CD4-positive, alpha-beta memory T cell (primary cell): ENCODE data around the gene ABCB1. TPM values are rescaled to one million over a fixed set of nuclear protein-coding genes. Genes with fewer than 3 reads are reported as not detected.
"Not testable (repeated sequence)": the region's sequence is repeated elsewhere in the genome, so short reads cannot be mapped to it uniquely, and the experiment has no call there.

ENCODE experiments used
- CTCF ChIA-PET: fragments of 350-600 bp; sonication (Branson Sonifier 250); formaldehyde crosslinking; loops from one replicate; lab custom pipeline; 2021; ENCODE audit warnings: inconsistent platforms; ENCODE audit not compliant: partially characterized antibody; lab: Charles Lee
- POLR2A ChIA-PET: fragments of 350-600 bp; sonication (Branson Sonifier 250); formaldehyde crosslinking; loops from one replicate; lab custom pipeline; 2021; ENCODE audit not compliant: partially characterized antibody; lab: Charles Lee
- DNase-seq, 5 donors: peaks; one replicate each; pipeline versions ENCODE4 v3.0.0 to v3.0.0-alpha.2; 2020 to 2022; ENCODE audit warnings: mixed read lengths in 1 of 5
- H3K27ac ChIP-seq: one replicate; pipeline ENCODE4 v1.7.0; 2013; ENCODE audit warnings: low read depth, low read length
- H3K27me3 ChIP-seq: 2 replicates; pipeline ENCODE4 v1.7.0; 2013; ENCODE audit warnings: mild to moderate bottlenecking, low read length, moderate library complexity; ENCODE audit not compliant: insufficient read depth
- H3K36me3 ChIP-seq: 2 replicates; pipeline ENCODE4 v1.7.0; 2013; ENCODE audit warnings: mild to moderate bottlenecking, low read length, moderate library complexity; ENCODE audit not compliant: insufficient read depth
- H3K4me1 ChIP-seq: 2 replicates; pipeline ENCODE4 v1.7.0; 2013; ENCODE audit warnings: mild to moderate bottlenecking, low read length, moderate library complexity; ENCODE audit not compliant: insufficient read depth
- H3K4me3 ChIP-seq, 2 donors: one replicate each; pipeline ENCODE4 v1.7.0; 2013; ENCODE audit warnings: low read length in 2 of 2, mild to moderate bottlenecking in 1 of 2
- H3K9me3 ChIP-seq, 2 donors: one replicate each; pipeline ENCODE4 v1.7.0; 2013; ENCODE audit warnings: low read length in 2 of 2, control low read depth in 1 of 2; ENCODE audit not compliant: control insufficient read depth in 1 of 2
- H3K27ac Mint-ChIP-seq, 7 donors: one replicate each; pipeline ENCODE4 v1.8.0; 2020 to 2021; ENCODE audit warnings: mixed read lengths in 7 of 7, mild to moderate bottlenecking in 6 of 7, inconsistent platforms in 3 of 7, moderate library complexity in 3 of 7
- H3K27me3 Mint-ChIP-seq, 2 donors: one replicate each; pipeline ENCODE4 v1.8.0; 2020 to 2021; ENCODE audit warnings: mixed read lengths in 2 of 2
- H3K36me3 Mint-ChIP-seq, 2 donors: one replicate each; pipeline ENCODE4 v1.8.0; 2020 to 2021; ENCODE audit warnings: mixed read lengths in 2 of 2, inconsistent platforms in 1 of 2, mild to moderate bottlenecking in 1 of 2
- H3K4me1 Mint-ChIP-seq, 4 donors: one replicate each; pipeline ENCODE4 v1.8.0; 2020 to 2021; ENCODE audit warnings: mixed read lengths in 4 of 4, mild to moderate bottlenecking in 1 of 4
- H3K4me3 Mint-ChIP-seq, 8 donors: one replicate each; pipeline ENCODE4 v1.8.0; 2020 to 2021; ENCODE audit warnings: mixed read lengths in 8 of 8, mild to moderate bottlenecking in 7 of 8, moderate library complexity in 6 of 8, inconsistent platforms in 3 of 8
- H3K9me3 Mint-ChIP-seq, 8 donors: one replicate each; pipeline ENCODE4 v1.8.0; 2020 to 2021; ENCODE audit warnings: mixed read lengths in 8 of 8, mild to moderate bottlenecking in 5 of 8, inconsistent platforms in 3 of 8, moderate library complexity in 1 of 8
- intact Hi-C: fragments of 100-400 bp; cut with micrococcal nuclease; formaldehyde crosslinking; loops from one replicate; pipeline ENCODE4 v1.15.1; 2023
- polyA plus RNA-seq, 2 donors: library from polyadenylated mRNA; unstranded; fragments of 300-500 nt; fragmentation: Illumina TruSeq; gene quantifications; one replicate each; pipeline ENCODE4 v1.2.3, GENCODE V29; 2021
- total RNA-seq, 2 experiments: library from RNA; stranded (reverse); gene quantifications; one replicate each; pipeline ENCODE4 v1.2.3, GENCODE V29; 2021

ABCB1 gene
- total and polyA plus RNA-seq, 4 experiments from 2014 or later = 15.4 to 27.1 (median 23.4) TPM

GRCh38 chr7:87475359-87476178 lies 125.1 kb downstream of the ABCB1 start, which contains the start of gene ABCB4:
Gene ABCB4, minus strand, starts transcription at chr7:87475680. Its CDS starts 215 bp downstream, at chr7:87475465.
- Mint-ChIP-seq H3K27me3 (peaks cover 25 to 32% of the 10 kb centered on the region in 2 donors), H3K4me3 (peak within 1 kb of the TSS in 7 of 8 donors; percentile 27 to 60 (median 42))

DNA sequence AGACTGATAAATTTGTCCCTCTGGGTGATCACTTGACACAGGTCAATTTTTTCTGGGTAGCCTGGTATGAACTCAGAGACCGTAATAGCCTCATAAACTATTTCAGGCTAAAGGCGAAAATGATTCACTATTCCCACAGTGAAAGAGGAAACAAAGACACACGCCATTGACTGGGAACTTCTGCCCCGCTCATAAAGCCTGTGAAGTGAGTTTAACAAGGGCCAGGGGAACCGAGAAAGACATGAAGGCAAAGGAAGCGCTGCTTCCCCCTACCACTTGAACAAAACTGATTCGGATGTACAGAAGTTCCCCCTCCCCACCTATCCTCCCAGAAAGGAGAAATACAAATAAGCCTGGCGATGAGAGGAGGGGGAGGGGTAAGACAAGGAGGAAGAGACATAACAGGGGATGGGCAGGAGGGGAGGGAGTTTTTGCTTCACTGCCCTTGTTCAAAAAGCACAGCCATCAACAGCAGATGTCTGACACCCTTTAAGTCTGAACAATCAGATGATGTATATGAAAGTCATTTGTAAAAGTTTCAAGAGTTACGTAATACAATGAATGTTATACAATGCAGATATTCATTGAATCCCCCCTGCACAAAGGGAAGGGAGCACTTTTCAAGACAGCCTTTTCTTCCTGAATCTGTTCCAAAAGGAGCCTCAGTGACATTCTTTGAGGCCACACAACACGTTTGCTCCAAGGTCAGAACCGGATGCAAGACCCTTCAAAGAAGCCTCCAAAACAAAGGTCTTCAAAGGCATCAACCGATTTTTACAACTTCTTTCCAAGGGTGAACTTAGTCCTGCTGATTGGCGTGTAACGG lies 125.9 kb downstream of the ABCB1 start:
- intact Hi-C loops = no loop called here
- Histone ChIP-seq H3K27ac (no peak overlapping the region), H3K9me3 (no peaks in the 10 kb centered on the region), H3K4me1 (peaks cover 4% of the 10 kb centered on the region), H3K27me3 (peaks cover 16% of the 10 kb centered on the region), H3K4me3 (no peak overlapping the region), H3K36me3 (no peaks in the 10 kb centered on the region)
- H3K4me1 Mint-ChIP-seq = peaks cover 5 to 21% (median 12%) of the 10 kb centered on the region in 4 donors
- H3K9me3 Mint-ChIP-seq = peaks cover 0 to 4% (median 0%) of the 10 kb centered on the region in 8 donors
- peak overlapping the region in 7 of 8 donors; percentile 23 to 60 (median 42) for H3K4me3 Mint-ChIP-seq
- ChIA-PET POLR2A (no interaction called here), CTCF (no interaction called here)
- H3K27me3 Mint-ChIP-seq = peaks cover 27 to 32% of the 10 kb centered on the region in 2 donors
- no peak overlapping the region for H3K27ac Mint-ChIP-seq
- DNase-seq = no peak
- H3K36me3 Mint-ChIP-seq = no peaks in the 10 kb centered on the region

More at GRCh38 chr7:87475359-87476178, 125.1 kb downstream of the ABCB1 start, which contains the start of gene ABCB4:
- no peaks in the 10 kb centered on the region for H3K36me3 Mint-ChIP-seq
- H3K27ac Mint-ChIP-seq = no peak within 1 kb of the TSS
- peaks cover 4% of the 10 kb centered on the region for H3K4me1 ChIP-seq
- H3K27me3 ChIP-seq = peaks cover 16% of the 10 kb centered on the region
- DNase-seq = no peak
- intact Hi-C loops = no loop called here
- ChIA-PET POLR2A (no interaction called here), CTCF (no interaction called here)
- no peak within 1 kb of the TSS for H3K4me3 ChIP-seq
- peaks cover 5 to 21% (median 12%) of the 10 kb centered on the region in 4 donors for H3K4me1 Mint-ChIP-seq
- H3K9me3 ChIP-seq = no peaks in the 10 kb centered on the region
- H3K9me3 Mint-ChIP-seq = peaks cover 0 to 2% (median 0%) of the 10 kb centered on the region in 8 donors
- H3K27ac ChIP-seq = no peak within 1 kb of the TSS
- H3K36me3 ChIP-seq = no peaks in the 10 kb centered on the region

GRCh38 chr7:87473986-87474385 lies 126.7 kb downstream of the ABCB1 start:
- Histone ChIP-seq H3K36me3 (no peaks in the 10 kb centered on the region), H3K4me1 (peaks cover 4% of the 10 kb centered on the region), H3K27me3 (peaks cover 16% of the 10 kb centered on the region), H3K27ac (no peak overlapping the region), H3K9me3 (no peaks in the 10 kb centered on the region), H3K4me3 (no peak overlapping the region)
- Mint-ChIP-seq H3K9me3 (peaks cover 0 to 7% (median 0%) of the 10 kb centered on the region in 8 donors), H3K4me3 (peak overlapping the region in 1 of 8 donors; percentile 51), H3K36me3 (no peaks in the 10 kb centered on the region), H3K27me3 (peaks cover 27 to 32% of the 10 kb centered on the region in 2 donors), H3K27ac (no peak overlapping the region), H3K4me1 (peaks cover 5 to 21% (median 12%) of the 10 kb centered on the region in 4 donors)
- intact Hi-C loops = no loop called here
- POLR2A ChIA-PET = no interaction called here
- CTCF ChIA-PET = no interaction called here
- DNase-seq = no peak

DNA sequence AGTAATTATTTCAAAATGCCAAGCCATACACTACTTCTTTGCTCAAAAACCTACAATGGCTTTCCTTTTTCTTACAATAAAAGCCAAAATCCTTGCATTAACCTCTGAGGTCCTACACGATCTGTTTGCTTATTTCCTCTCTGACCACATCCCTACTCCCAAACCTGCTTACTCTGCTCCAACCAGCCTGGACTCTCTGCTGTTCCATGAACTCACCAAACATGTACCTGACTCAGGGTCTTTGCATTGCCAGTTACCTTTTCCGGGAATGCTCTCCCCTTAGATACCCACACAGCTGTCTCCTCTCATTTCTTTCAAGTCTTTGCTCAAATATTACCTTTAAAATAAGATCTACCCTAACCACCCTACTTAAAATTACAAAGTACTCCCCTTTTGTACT lies 127.5 kb downstream of the ABCB1 start:
- Mint-ChIP-seq H3K4me3 (no peak overlapping the region), H3K27me3 (peaks cover 27 to 32% of the 10 kb centered on the region in 2 donors), H3K27ac (no peak overlapping the region), H3K9me3 (peaks cover 0 to 9% (median 1%) of the 10 kb centered on the region in 8 donors), H3K4me1 (peaks cover 5 to 21% (median 12%) of the 10 kb centered on the region in 4 donors), H3K36me3 (no peaks in the 10 kb centered on the region)
- intact Hi-C loops = no loop called here
- Histone ChIP-seq H3K4me1 (peaks cover 4% of the 10 kb centered on the region), H3K27me3 (peaks cover 16% of the 10 kb centered on the region), H3K9me3 (no peaks in the 10 kb centered on the region), H3K27ac (no peak overlapping the region), H3K4me3 (no peak overlapping the region), H3K36me3 (no peaks in the 10 kb centered on the region)
- no peak for DNase-seq
- ChIA-PET POLR2A (no interaction called here), CTCF (no interaction called here)

DNA sequence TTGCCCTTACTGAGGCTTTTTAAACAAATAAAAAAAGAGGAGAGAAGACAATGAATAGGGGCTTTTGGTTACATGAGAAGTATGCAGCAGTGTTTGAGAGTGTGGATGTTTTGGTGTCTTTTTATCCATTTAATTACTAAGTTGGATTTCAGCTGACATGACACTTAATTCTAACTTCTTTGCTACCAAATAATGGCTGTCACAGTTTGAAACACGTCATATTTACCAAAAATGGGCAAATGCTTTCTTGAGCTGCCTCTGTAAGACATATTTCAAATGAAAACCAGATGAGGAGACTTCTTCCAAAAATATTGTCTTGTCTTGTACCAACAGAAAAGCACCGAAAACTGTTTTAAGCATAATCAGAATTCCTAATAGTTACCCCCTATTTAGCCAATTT lies 129.2 kb downstream of the ABCB1 start:
- Mint-ChIP-seq H3K27ac (no peak overlapping the region), H3K4me1 (peaks cover 5 to 17% (median 11%) of the 10 kb centered on the region in 4 donors), H3K36me3 (no peaks in the 10 kb centered on the region), H3K4me3 (no peak overlapping the region), H3K9me3 (peaks cover 0 to 11% (median 4%) of the 10 kb centered on the region in 8 donors), H3K27me3 (peaks cover 30 to 35% of the 10 kb centered on the region in 2 donors)
- H3K4me1 ChIP-seq = peaks cover 4% of the 10 kb centered on the region
- POLR2A ChIA-PET = no interaction called here
- H3K9me3 ChIP-seq = no peaks in the 10 kb centered on the region
- H3K4me3 ChIP-seq = no peak overlapping the region
- DNase-seq = no peak
- H3K27ac ChIP-seq = no peak overlapping the region
- peaks cover 14% of the 10 kb centered on the region for H3K27me3 ChIP-seq
- intact Hi-C loops = no loop called here
- CTCF ChIA-PET = no interaction called here
- H3K36me3 ChIP-seq = no peaks in the 10 kb centered on the region

DNA sequence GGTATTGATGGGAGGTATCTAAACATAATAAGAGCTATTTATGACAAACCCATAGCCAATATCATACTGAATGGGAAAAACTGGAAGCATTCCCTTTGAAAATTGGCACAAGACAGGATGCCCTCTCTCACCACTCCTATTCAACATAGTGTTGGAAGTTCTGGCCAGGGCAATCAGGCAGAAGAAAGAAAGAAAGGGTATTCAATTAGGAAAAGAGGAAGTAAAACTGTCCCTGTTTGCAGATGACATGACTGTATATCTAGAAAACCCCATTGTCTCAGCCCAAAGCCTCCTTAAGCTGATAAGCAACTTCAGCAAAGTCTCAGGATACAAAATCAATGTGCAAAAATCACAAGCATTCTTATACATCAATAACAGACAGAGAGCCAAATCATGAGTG lies 131.5 kb downstream of the ABCB1 start:
- H3K4me1 Mint-ChIP-seq, H3K4me3 ChIP-seq, H3K36me3 Mint-ChIP-seq, H3K9me3 ChIP-seq, CTCF ChIA-PET, H3K4me3 Mint-ChIP-seq, H3K27ac Mint-ChIP-seq, intact Hi-C loops, H3K36me3 ChIP-seq, H3K27ac ChIP-seq, POLR2A ChIA-PET, H3K4me1 ChIP-seq, H3K27me3 ChIP-seq, DNase-seq: not testable (repeated sequence)
- Mint-ChIP-seq H3K27me3 (peaks cover 17 to 28% of the 10 kb centered on the region in 2 donors), H3K9me3 (peaks cover 0 to 11% (median 4%) of the 10 kb centered on the region in 8 donors)

- H3K27ac ChIP-seq, H3K4me1 Mint-ChIP-seq, H3K27ac Mint-ChIP-seq, POLR2A ChIA-PET, H3K4me3 ChIP-seq, DNase-seq, H3K4me1 ChIP-seq, H3K36me3 ChIP-seq, H3K36me3 Mint-ChIP-seq, H3K9me3 ChIP-seq, intact Hi-C loops, H3K27me3 ChIP-seq: not testable (repeated sequence)
- Mint-ChIP-seq H3K9me3 (peaks cover 0 to 13% (median 4%) of the 10 kb centered on the region in 8 donors), H3K4me3 (peak overlapping the region in 1 of 8 donors; percentile 36), H3K27me3 (peaks cover 11 to 18% of the 10 kb centered on the region in 2 donors)
- CTCF ChIA-PET = interaction anchor here (0.8 kb wide), 1 partner anchor 42 kb away, joined by 4 read pairs; no protein-coding TSS in a partner anchor
Observed at GRCh38 chr7:87465534-87465880, 135.2 kb downstream of the ABCB1 start.
